ENCODE data around the gene TSC1.

Gene TSC1

DNA sequence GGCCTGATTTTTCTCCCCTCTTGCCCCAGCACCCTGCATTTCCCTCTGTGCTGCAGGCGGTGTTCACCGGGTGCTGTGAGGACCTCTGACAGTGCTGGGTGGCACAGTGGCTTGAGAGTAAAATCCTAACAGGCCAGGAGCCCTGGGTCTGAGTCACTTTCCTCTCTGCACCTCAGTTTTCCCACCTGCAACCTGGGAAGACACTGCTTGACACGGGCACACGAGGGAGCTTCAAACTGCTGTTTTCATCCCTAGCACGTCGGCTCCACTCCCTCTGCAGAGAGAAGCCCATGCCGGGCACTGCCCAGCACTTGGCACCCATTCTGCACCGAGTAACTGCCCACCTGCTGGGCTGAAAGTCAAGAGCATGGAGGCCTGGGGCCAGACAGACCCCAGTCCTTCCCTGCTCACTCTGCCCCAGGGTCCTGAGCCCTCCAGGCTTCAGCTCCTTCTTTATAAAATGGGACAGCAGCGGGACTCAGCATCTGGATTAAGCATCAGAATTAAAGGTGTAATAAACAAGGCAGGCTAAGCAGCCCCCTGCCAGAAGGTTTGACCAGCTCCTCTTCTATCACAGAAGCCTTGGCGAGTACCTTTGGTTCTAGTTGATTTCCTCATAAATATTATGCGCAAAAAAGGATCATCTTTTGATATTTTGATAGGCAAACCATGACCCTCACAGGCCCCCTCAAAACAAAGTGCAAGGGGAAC, 39.2 kb upstream of the TSC1 start:
- no peak overlapping the region for H3K4me3 ChIP-seq (ENCODE audit: low read length)
- no peak for DNase-seq (ENCODE audit: low read depth)
- TF ChIP-seq, protein P1, sequence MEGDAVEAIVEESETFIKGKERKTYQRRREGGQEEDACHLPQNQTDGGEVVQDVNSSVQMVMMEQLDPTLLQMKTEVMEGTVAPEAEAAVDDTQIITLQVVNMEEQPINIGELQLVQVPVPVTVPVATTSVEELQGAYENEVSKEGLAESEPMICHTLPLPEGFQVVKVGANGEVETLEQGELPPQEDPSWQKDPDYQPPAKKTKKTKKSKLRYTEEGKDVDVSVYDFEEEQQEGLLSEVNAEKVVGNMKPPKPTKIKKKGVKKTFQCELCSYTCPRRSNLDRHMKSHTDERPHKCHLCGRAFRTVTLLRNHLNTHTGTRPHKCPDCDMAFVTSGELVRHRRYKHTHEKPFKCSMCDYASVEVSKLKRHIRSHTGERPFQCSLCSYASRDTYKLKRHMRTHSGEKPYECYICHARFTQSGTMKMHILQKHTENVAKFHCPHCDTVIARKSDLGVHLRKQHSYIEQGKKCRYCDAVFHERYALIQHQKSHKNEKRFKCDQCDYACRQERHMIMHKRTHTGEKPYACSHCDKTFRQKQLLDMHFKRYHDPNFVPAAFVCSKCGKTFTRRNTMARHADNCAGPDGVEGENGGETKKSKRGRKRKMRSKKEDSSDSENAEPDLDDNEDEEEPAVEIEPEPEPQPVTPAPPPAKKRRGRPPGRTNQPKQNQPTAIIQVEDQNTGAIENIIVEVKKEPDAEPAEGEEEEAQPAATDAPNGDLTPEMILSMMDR (conservative IDR thresholded peaks at IDR 0.05; ENCODE audit: low read length): no peak

DNA sequence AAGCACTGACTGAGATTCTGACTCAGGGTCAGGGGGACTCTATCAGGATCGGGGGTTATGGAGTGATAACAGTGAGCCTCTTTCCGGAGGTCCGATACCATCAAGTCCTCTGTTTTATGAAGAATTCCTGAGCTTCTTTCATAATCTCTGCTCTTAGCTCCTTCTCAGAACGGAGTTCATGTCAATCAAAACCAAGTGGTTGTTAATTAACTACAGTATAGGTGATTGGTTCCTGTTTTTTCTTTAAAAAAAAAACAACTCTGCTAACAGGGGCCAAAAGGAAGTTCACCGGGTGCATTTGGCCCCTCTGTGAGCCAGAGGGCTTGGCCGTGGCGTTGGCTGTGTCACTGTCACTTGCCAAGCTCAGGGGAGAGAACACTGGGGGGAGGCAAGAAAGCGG, 38.0 kb upstream of the TSC1 start:
- no peak for DNase-seq (ENCODE audit: low read depth)
- no peak overlapping the region for H3K4me3 ChIP-seq (ENCODE audit: low read length)
- TF ChIP-seq, protein P1 (conservative IDR thresholded peaks at IDR 0.05; ENCODE audit: low read length): no peak

DNA sequence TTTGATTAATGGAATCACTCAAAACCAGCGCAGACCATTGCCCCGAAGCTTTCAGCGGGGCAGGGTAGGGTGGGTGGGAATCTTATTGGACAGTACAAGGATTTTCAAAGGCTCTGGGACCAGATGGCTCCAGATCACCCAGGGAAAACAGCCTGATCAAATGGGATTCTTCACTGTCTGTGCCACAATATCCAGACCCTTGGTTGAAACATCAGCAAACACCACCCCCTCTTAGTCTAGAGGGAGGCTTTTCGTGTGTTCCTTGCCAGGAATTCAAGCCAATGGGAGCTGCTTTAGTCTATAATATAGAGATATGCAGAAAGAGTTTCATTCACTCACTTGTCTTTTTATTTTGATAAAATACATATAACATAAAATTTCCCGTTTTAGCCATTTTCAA, 35.7 kb upstream of the TSC1 start:
- no peak overlapping the region for H3K4me3 ChIP-seq (ENCODE audit: low read length)
- TF ChIP-seq, protein P1 (conservative IDR thresholded peaks at IDR 0.05; ENCODE audit: low read length): no peak
- DNase-seq (ENCODE audit: low read depth): no peak

DNA sequence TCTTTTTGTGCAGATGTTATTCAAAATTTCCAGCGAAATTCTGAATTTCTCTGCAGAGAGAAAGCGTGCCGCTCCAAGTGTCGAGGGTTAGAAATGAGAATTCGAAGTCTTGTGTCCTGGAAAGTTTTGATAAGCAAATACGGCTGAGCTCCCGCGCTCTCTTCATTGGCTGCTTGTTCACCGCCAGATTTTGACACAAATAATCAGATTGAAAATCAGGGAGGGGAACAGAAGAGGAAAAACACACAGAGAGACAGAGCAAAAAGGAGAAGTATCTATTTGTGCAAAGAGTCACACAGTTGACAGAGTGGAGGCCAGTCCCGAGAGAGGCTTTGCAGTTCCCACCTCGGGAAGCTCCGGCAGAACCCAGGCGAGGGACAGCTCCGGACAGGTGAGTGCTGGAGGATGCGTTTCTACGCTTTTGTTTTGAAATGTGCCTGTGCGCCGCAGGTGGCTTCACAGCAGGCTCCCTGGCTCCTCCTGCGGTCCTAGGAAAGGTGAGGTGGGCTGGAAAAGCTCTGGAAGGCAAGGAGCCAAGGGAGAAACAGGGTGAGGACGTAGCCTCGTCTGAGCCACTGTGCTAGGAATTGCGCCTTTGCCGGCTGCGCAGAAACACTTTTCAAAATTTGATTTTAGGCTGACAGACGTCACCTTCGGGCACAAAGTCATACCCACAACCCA, 34.2 kb upstream of the TSC1 start, which contains the start of gene GFI1B:
TSS of gene GFI1B (plus strand) at position 244 of the 681 bp plus-strand sequence. CDS start 7,985 bp downstream, outside the sequence.
- no peak for DNase-seq (ENCODE audit: low read depth)
- no peak within 1 kb of the TSS for H3K4me3 ChIP-seq (ENCODE audit: low read length)
- TF ChIP-seq, protein P1 (conservative IDR thresholded peaks at IDR 0.05; ENCODE audit: low read length): no peak

DNA sequence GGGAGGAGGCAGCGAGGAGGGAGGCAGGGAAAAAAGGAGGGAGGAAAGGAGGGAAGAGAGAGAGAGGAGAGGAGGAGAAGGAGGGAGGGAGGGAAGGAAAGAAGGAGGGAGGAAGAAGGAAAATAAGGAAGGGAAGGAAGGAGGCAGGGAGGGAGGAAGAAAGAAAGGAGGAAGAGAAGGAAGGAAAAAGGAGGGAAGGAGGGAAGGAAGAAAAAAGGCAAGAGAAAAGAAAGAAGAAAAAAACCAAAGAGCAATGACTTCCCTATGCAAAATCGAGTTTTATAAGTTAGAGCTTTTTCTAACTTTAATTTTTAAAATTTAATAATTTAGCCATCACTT, 33.7 kb upstream of the TSC1 start:
- DNase-seq (ENCODE audit: low read depth): no peak
- H3K4me3 ChIP-seq (ENCODE audit: low read length): no peak overlapping the region

DNA sequence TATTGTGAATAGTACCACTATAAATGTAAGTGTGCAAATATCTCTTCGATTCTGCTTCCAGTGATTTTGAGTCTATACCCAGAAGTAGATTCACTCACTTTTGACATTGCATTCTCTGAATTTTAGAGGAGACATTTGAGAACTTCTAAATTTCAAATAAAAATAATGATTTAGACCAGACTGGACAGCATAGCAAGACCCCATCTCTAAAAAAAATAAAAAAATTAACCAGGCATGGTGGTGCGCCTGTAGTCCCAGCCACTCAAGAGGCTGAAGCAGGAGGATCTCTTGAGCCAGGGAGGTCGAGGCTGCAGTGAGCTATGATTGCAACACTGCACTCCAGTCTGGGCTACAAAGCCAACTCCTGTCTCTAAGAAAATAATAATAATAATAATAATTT, 32.2 kb upstream of the TSC1 start:
- DNase-seq (ENCODE audit: low read depth): no peak
- TF ChIP-seq, protein P1 (conservative IDR thresholded peaks at IDR 0.05; ENCODE audit: low read length): no peak
- no peak overlapping the region for H3K4me3 ChIP-seq (ENCODE audit: low read length)

More for the DNA sequence above, 33.7 kb upstream of the TSC1 start:
- TF ChIP-seq, protein P1 (conservative IDR thresholded peaks at IDR 0.05; ENCODE audit: low read length): no peak

DNA sequence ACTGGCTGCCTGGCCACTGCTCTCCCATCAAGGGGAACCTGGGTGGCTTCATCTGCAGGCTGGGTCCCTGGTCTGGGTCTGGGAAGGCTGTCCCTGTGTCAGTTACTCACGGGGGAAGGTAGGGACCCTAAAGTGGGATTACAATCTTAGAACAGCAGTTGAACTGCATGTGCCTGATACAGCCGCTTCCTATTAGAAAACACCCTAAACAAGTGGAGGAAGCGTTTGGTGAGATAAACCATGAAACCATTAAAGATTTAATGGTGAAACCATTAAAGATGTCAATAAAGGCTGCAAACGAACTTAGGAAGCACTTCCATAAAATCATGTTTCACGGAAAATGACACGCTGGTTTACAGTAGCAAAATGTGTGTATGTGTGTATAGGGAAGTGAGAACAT, 31.5 kb upstream of the TSC1 start:
- DNase-seq (ENCODE audit: low read depth): no peak
- H3K4me3 ChIP-seq (ENCODE audit: low read length): no peak overlapping the region
- TF ChIP-seq, protein P1 (conservative IDR thresholded peaks at IDR 0.05; ENCODE audit: low read length): no peak
